GM12878 (cell line): ENCODE measurements around the gene CCDC88C. TPM values are rescaled to one million over a fixed set of nuclear protein-coding genes. Genes with fewer than 3 reads are reported as not detected.

ENCODE experiments used
- ATAC-seq: fragments of 200-7000 bp; cut with Tn5 transposase; 3 replicates; pipeline ENCODE4 v1.9.1; 2020; ENCODE audit warnings: mild to moderate bottlenecking, moderate library complexity
- BruUV-seq: library from RNA; stranded (reverse); fragments of 400-500 nt; replicated peaks from 2 replicates; lab custom pipeline; 2021; lab: Mats Ljungman, UMichigan
- CTCF ChIA-PET: fragments of 300-600 bp; sonication (Branson Sonifier 250); formaldehyde crosslinking; extraction: SDS; loops from one replicate; lab custom pipeline; 2021; ENCODE audit warnings: inconsistent platforms; lab: Yijun Ruan, JAX
- POLR2A ChIA-PET: fragments of 350-600 bp; formaldehyde crosslinking; extraction: SDS; loops from one replicate; lab custom pipeline; 2021; ENCODE audit warnings: inconsistent platforms; lab: Charles Lee
- RAD21 ChIA-PET: fragments of 300-600 bp; sonication (Branson Sonifier 250); formaldehyde crosslinking; loops from one replicate; lab custom pipeline; 2023; ENCODE audit warnings: antibody characterized with exemption; ENCODE audit not compliant: unreplicated experiment; lab: Charles Lee
- SMC1A ChIA-PET: fragments of 300-600 bp; sonication (Branson Sonifier 250); formaldehyde crosslinking; loops from one replicate; lab custom pipeline; 2023; ENCODE audit not compliant: unreplicated experiment, uncharacterized antibody; lab: Charles Lee
- DNase-seq: peaks from one replicate; pipeline ENCODE4 v3.0.0-alpha.2; 2011; ENCODE audit warnings: low read depth, low spot score
- FAIRE-seq: peaks from 3 replicates; lab custom pipeline; 2011; peaks lifted over from hg19 to GRCh38; lab: Jason Lieb, UNC
- H2AFZ ChIP-seq: 2 replicates; pipeline ENCODE4 v1.6.0; 2011; ENCODE audit warnings: low read depth, low read length, control low read depth; ENCODE audit not compliant: control insufficient read depth
- H3K27ac ChIP-seq: 2 replicates; pipeline ENCODE4 v1.5.1; 2011; ENCODE audit warnings: control low read depth; ENCODE audit not compliant: control insufficient read depth, insufficient read depth
- H3K27me3 ChIP-seq, 2 experiments: replicated peaks in 1 of 2; 2 replicates each; pipeline versions ENCODE4 v1.6.0 to v1.6.1; 2011; ENCODE audit warnings: low read length in 1 of 2; ENCODE audit not compliant: control insufficient read depth in 2 of 2, insufficient read depth in 2 of 2
- H3K36me3 ChIP-seq, 2 experiments: 2 replicates each; pipeline ENCODE4 v1.5.1; 2011; ENCODE audit warnings: low read length in 1 of 2; ENCODE audit not compliant: control insufficient read depth in 2 of 2, insufficient read depth in 2 of 2
- H3K4me1 ChIP-seq: 2 replicates; pipeline ENCODE4 v1.6.1; 2011; ENCODE audit warnings: mild to moderate bottlenecking, low read length, moderate library complexity, mixed read lengths; ENCODE audit not compliant: control insufficient read depth, insufficient read depth
- H3K4me2 ChIP-seq: 2 replicates; pipeline ENCODE4 v1.6.0; 2011; ENCODE audit warnings: control low read depth; ENCODE audit not compliant: control insufficient read depth, insufficient read depth
- H3K4me3 ChIP-seq: fragments of 200-600 bp; sonication (generic); 2 replicates; pipeline ENCODE4 v1.5.1; 2016
- H3K79me2 ChIP-seq: 2 replicates; pipeline ENCODE4 v1.6.0; 2011; ENCODE audit warnings: low read length; ENCODE audit not compliant: control insufficient read depth, insufficient read depth
- H3K9ac ChIP-seq: 2 replicates; pipeline ENCODE4 v1.8.0; 2011; ENCODE audit warnings: low read length, control low read depth, mixed read lengths; ENCODE audit not compliant: control insufficient read depth, insufficient read depth
- H3K9me3 ChIP-seq: replicated peaks from 3 replicates; pipeline ENCODE4 v1.5.1; 2011; ENCODE audit warnings: mild to moderate bottlenecking, low read length; ENCODE audit not compliant: control insufficient read depth, insufficient read depth
- H4K20me1 ChIP-seq: 2 replicates; pipeline ENCODE4 v1.6.0; 2011; ENCODE audit not compliant: control insufficient read depth, insufficient read depth
- BCL3 ChIP-seq: IDR thresholded peaks from 2 replicates; pipeline ENCODE4 v1.6.1; 2011; ENCODE audit warnings: borderline replicate concordance, low read depth, mild to moderate bottlenecking, moderate library complexity, low read length; ENCODE audit not compliant: insufficient read depth, poor library complexity, severe bottlenecking
- BMI1 ChIP-seq: fragments of 450-650 bp; IDR thresholded peaks from 2 replicates; pipeline ENCODE4 v1.6.1; 2016; ENCODE audit warnings: mild to moderate bottlenecking, moderate library complexity, borderline replicate concordance
- EZH2 ChIP-seq: IDR thresholded peaks from 2 replicates; pipeline ENCODE4 v1.6.1; 2012; ENCODE audit warnings: low read depth, mild to moderate bottlenecking, control low read depth, inconsistent platforms, low read length, borderline replicate concordance; ENCODE audit not compliant: control insufficient read depth
- IKZF1 ChIP-seq: fragments of 450-650 bp; conservative IDR thresholded peaks from 2 replicates; pipeline ENCODE4 v1.6.1; 2017; ENCODE audit warnings: antibody characterized with exemption, mild to moderate bottlenecking
- MYB ChIP-seq: fragments of 150-350 bp; IDR thresholded peaks from 2 replicates; pipeline ENCODE4 v1.6.1; 2014; ENCODE audit warnings: mild to moderate bottlenecking, low read depth, low read length, borderline replicate concordance
- NR2C2 ChIP-seq: IDR thresholded peaks from 2 replicates; pipeline ENCODE4 v1.6.1; 2011; ENCODE audit warnings: borderline replicate concordance, low read depth; ENCODE audit not compliant: control insufficient read depth, insufficient read length
- POU2F2 ChIP-seq: IDR thresholded peaks from 3 replicates; pipeline ENCODE4 v1.6.1; 2011; ENCODE audit warnings: low read depth, mild to moderate bottlenecking, low read length, borderline replicate concordance
- RBBP5 ChIP-seq: fragments of 200-600 bp; sonication (generic); conservative IDR thresholded peaks from 2 replicates; pipeline ENCODE4 v1.6.1; 2016
- SRF ChIP-seq, 2 experiments: IDR thresholded peaks; 2 replicates each; pipeline ENCODE4 v1.6.1; 2011; ENCODE audit warnings: low read depth in 2 of 2, low read length in 2 of 2, mild to moderate bottlenecking in 1 of 2, moderate library complexity in 1 of 2
- ZNF217 ChIP-seq: fragments of 450-650 bp; IDR thresholded peaks from 2 replicates; pipeline ENCODE4 v1.6.1; 2017; ENCODE audit warnings: antibody characterized with exemption, mild to moderate bottlenecking
- whole genome bisulfite sequencing: methylation state at CpG from one replicate; pipeline ENCODE4 v1.1.6; 2016; ENCODE audit warnings: low lambda C conversion rate; ENCODE audit not compliant: insufficient replicate concordance, insufficient coverage; ENCODE audit errors: missing lambda C conversion rate; 5-methylcytosine and 5-hydroxymethylcytosine counted together
- in situ Hi-C: fragments of 300-500 bp; cut with MboI; formaldehyde crosslinking; loops from 9 replicates; pipeline ENCODE4 v1.14.3; 2018; ENCODE audit warnings: mixed read lengths
- intact Hi-C: fragments of 100-400 bp; cut with micrococcal nuclease; formaldehyde crosslinking; loops from one replicate; pipeline ENCODE4 v1.14.2; 2022; ENCODE audit not compliant: unreplicated experiment
- polyA plus RNA-seq, 11 experiments: library from polyadenylated mRNA; depleted of rRNA in 4 of 11; unstranded in 6 of 11; stranded (reverse) in 5 of 11; fragments of >200 nt; fragmentation: Nextera tagmentation in 4 of 11; fragmentation: Illumina TruSeq in 1 of 11; extraction: Ambion mirVana in 4 of 11; extraction: Trizol in 1 of 11; gene quantifications; 1 replicate in 1 of 11; 2 replicates in 10 of 11; pipeline versions ENCODE4 v1.2.1 to v1.2.3, GENCODE V29; 2011 to 2016; ENCODE audit warnings: inconsistent platforms in 2 of 11, missing spikeins in 2 of 11, low read depth in 1 of 11
- total RNA-seq, 4 experiments: library from RNA; depleted of rRNA in 3 of 4; stranded (reverse); fragments of >200 nt in 3 of 4; fragmentation: Illumina TruSeq in 1 of 4; extraction: Trizol in 1 of 4; gene quantifications; 2 replicates each; pipeline versions ENCODE4 v1.2.1 to v1.2.3, GENCODE V29; 2013 to 2021
- TF ChIP-seq, protein P1 (sequence below): fragments of 450-650 bp; IDR thresholded peaks from 2 replicates; pipeline ENCODE4 v1.6.1; 2017; ENCODE audit warnings: borderline replicate concordance
- TF ChIP-seq, protein P2 (sequence below): IDR thresholded peaks from 2 replicates; pipeline ENCODE4 v1.6.1; 2012; ENCODE audit warnings: improper control_type of control experiment, low read depth, low read length; ENCODE audit not compliant: insufficient replicate concordance

Gene CCDC88C
- total and polyA plus RNA-seq, 10 of the 15 experiments (the other 5 are each of a cell fraction or from before 2014, with no cell fraction given), result 4.0 to 79.6 (median 36.6) TPM

DNA sequence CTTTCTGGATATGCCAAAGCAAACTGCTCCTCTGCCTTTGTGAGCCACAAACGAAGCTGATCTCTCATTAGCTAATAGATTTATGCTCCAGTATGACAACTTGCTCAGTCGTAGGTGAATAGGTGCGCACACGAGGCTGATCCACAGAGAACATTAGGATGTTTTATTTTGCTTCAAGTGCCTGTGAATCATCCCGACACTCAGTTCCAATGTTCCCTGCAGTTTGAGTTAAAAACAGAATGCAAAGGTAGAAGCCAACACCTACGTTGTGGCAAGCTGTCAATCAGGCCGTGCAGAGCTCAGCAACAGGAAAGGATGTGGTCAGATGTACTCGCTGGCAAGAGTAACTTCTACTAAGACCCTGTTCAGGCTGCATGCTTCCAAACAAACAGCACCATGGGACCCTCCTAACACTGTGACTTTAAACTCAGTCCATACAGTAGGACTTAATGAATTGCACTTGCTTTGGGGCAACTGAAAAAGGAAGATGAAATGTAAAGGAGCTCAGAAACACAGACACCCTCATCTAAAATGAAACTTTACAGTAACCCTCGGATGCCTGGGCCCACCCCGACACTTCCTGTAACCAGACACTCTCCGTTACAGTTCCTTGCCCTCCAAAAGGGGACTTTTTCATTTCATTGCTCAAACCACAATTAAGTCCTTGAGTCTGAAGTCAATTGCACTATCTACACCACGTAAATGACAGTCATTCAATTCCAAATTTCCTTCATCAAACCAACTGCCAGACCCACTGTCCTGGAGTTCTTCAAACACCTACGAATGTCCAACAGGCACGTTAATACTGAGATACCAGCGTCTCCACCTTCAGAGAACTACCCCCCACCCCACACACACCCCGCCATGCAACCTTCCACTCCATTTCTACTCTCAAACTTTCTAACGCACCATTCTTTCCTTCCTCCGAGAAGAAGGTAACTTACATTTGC is 1.6 kb downstream of the CCDC88C start (continued):
- TF ChIP-seq EZH2, result no peak
- TF ChIP-seq NR2C2, result no peak
- no peak; the same call in none of the 3 replicates for TF ChIP-seq POU2F2
- TF ChIP-seq BCL3, result no peak
- no peak for TF ChIP-seq RBBP5
- peak; percentile 42; the same call in 1 of the 2 replicates for TF ChIP-seq BMI1
- peak in 1 of 2 experiments; percentile 64; a peak in 1 of 4 replicates for TF ChIP-seq SRF (IDR thresholded peaks at IDR 0.05; ENCODE audit: low read depth in 2 of 2, low read length in 2 of 2)

GRCh38 chr14:91414475-91414833 is 3.2 kb downstream of the CCDC88C start:
- Histone ChIP-seq H3K79me2 (peaks cover 83% of the 10 kb centered on the region), H2AFZ (no peak overlapping the region), H3K9ac (peak overlapping the region; percentile 97), H3K4me2 (peak overlapping the region; percentile 92), H4K20me1 (no peaks in the 10 kb centered on the region), H3K4me3 (peak overlapping the region; percentile 88), H3K27ac (peak overlapping the region; percentile 100), H3K27me3 (no peaks in the 10 kb centered on the region), H3K36me3 (peaks cover 4 to 20% of the 10 kb centered on the region in 2 experiments; a peak in 2 of 4 replicates), H3K4me1 (peaks cover 36% of the 10 kb centered on the region), H3K9me3 (no peaks in the 10 kb centered on the region)
- CTCF ChIA-PET, result interaction anchor here (1.1 to 19.0 kb wide), 7 partner anchors 13 to 91 kb away, joined by 3 to 242 read pairs (median 69); no protein-coding TSS in a partner anchor
- in situ Hi-C loops, result no loop called here
- ATAC-seq, result no peak
- SMC1A ChIA-PET, result interaction anchor here (0.7 to 15.4 kb wide), 17 partner anchors 8 to 165 kb away, joined by 3 to 210 read pairs (median 10); no protein-coding TSS in a partner anchor
- intact Hi-C loops, result no loop called here
- DNase-seq, result no peak
- POLR2A ChIA-PET, result interaction anchor here (0.9 to 9.2 kb wide), 13 partner anchors 12 to 96 kb away, joined by 3 to 140 read pairs (median 8); no protein-coding TSS in a partner anchor
- 23% methylated on average over 3 of the region's 3 CpGs for WGBS
- BruUV-seq, result no TSS peak
- FAIRE-seq, result no peak
- RAD21 ChIA-PET, result interaction anchor here (1.7 to 10.0 kb wide), 13 partner anchors 10 to 96 kb away, joined by 5 to 236 read pairs (median 17); no protein-coding TSS in a partner anchor
- 0 out of 2 replicates have a peak, but pooled peaks have one; percentile 0 for TF ChIP-seq ZNF217
- 0 out of 2 replicates have a peak, but pooled peaks have one; percentile 25 for TF ChIP-seq IKZF1
- TF ChIP-seq, protein P1, sequence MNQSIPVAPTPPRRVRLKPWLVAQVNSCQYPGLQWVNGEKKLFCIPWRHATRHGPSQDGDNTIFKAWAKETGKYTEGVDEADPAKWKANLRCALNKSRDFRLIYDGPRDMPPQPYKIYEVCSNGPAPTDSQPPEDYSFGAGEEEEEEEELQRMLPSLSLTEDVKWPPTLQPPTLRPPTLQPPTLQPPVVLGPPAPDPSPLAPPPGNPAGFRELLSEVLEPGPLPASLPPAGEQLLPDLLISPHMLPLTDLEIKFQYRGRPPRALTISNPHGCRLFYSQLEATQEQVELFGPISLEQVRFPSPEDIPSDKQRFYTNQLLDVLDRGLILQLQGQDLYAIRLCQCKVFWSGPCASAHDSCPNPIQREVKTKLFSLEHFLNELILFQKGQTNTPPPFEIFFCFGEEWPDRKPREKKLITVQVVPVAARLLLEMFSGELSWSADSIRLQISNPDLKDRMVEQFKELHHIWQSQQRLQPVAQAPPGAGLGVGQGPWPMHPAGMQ, result no peak
- TF ChIP-seq, protein P2, sequence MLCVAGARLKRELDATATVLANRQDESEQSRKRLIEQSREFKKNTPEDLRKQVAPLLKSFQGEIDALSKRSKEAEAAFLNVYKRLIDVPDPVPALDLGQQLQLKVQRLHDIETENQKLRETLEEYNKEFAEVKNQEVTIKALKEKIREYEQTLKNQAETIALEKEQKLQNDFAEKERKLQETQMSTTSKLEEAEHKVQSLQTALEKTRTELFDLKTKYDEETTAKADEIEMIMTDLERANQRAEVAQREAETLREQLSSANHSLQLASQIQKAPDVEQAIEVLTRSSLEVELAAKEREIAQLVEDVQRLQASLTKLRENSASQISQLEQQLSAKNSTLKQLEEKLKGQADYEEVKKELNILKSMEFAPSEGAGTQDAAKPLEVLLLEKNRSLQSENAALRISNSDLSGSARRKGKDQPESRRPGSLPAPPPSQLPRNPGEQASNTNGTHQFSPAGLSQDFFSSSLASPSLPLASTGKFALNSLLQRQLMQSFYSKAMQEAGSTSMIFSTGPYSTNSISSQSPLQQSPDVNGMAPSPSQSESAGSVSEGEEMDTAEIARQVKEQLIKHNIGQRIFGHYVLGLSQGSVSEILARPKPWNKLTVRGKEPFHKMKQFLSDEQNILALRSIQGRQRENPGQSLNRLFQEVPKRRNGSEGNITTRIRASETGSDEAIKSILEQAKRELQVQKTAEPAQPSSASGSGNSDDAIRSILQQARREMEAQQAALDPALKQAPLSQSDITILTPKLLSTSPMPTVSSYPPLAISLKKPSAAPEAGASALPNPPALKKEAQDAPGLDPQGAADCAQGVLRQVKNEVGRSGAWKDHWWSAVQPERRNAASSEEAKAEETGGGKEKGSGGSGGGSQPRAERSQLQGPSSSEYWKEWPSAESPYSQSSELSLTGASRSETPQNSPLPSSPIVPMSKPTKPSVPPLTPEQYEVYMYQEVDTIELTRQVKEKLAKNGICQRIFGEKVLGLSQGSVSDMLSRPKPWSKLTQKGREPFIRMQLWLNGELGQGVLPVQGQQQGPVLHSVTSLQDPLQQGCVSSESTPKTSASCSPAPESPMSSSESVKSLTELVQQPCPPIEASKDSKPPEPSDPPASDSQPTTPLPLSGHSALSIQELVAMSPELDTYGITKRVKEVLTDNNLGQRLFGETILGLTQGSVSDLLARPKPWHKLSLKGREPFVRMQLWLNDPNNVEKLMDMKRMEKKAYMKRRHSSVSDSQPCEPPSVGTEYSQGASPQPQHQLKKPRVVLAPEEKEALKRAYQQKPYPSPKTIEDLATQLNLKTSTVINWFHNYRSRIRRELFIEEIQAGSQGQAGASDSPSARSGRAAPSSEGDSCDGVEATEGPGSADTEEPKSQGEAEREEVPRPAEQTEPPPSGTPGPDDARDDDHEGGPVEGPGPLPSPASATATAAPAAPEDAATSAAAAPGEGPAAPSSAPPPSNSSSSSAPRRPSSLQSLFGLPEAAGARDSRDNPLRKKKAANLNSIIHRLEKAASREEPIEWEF, result no peak
- no peak for TF ChIP-seq MYB
